Left kidney (tissue), 2 donors: ENCODE measurements around the gene NFASC. TPM values are rescaled to one million over a fixed set of nuclear protein-coding genes. Genes with fewer than 3 reads are reported as not detected.

Experiments
- DNase-seq: peaks from one replicate; pipeline ENCODE4 v3.0.0-alpha.2; 2013
- polyA plus RNA-seq: library from polyadenylated mRNA; unstranded; fragments of 120-200 nt; gene quantifications from one replicate; pipeline ENCODE4 v1.2.1, GENCODE V29; 2013; ENCODE audit not compliant: insufficient read length

NFASC gene
- polyA plus RNA-seq, 1 donor, result 34.4 TPM

GRCh38 chr1:204854286-204854685 lies 16.4 kb upstream of the NFASC start:
- no peak for DNase-seq

- DNase-seq, result no peak
These were observed 12.3 kb upstream of the NFASC start for GRCh38 chr1:204858363-204858821.

GRCh38 chr1:204859861-204860267 lies 10.8 kb upstream of the NFASC start:
- DNase-seq, result no peak

DNA sequence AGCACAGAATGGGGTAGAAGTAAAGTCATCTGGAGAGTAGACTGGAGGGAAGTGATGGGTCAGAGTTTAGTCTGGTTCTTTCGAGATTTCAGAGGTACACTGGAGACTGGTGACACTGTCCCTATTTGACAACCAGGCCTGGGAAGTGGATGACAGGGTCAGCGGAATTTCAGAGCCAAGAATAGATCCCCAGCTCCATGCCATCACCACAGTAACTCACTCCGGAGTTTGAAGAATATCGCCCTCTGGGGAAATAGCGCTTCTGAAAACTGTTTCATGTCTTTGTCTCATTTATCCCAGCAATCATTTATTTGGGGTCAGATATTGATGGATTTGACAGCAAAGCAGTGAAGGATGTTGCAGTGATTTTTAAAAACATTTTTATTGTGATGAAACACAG lies 7.6 kb upstream of the NFASC start:
- no peak for DNase-seq

- no peak for DNase-seq
These were observed 6.9 kb upstream of the NFASC start for GRCh38 chr1:204863730-204864129.

GRCh38 chr1:204866051-204866596 lies 4.5 kb upstream of the NFASC start:
- DNase-seq, result no peak

DNA sequence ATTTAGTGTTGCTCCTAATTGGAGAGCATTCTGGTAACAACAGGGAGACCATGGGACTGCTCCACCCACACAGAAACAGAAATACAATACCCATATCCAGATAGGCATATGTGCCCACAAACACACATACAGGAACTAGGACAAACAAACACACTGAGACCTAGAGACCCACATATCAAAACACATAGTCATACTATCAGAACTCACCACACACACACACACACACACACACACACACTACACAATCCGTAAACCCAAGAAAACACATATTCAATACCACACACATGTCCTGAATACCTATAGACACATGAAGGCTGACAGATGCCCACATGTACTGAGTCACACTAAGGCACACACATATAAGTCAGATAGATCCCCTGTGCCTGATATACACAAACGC lies 3.5 kb upstream of the NFASC start:
- no peak for DNase-seq

- no peak for DNase-seq
These were observed 2.9 kb upstream of the NFASC start for GRCh38 chr1:204867666-204868339.

- no peak for DNase-seq
These were observed 2.3 kb upstream of the NFASC start for GRCh38 chr1:204868340-204868700.

- DNase-seq, result no peak
These were observed 1.6 kb upstream of the NFASC start for GRCh38 chr1:204869097-204869496.

GRCh38 chr1:204871405-204872037 lies 859 bp downstream of the NFASC start:
- no peak for DNase-seq

DNA sequence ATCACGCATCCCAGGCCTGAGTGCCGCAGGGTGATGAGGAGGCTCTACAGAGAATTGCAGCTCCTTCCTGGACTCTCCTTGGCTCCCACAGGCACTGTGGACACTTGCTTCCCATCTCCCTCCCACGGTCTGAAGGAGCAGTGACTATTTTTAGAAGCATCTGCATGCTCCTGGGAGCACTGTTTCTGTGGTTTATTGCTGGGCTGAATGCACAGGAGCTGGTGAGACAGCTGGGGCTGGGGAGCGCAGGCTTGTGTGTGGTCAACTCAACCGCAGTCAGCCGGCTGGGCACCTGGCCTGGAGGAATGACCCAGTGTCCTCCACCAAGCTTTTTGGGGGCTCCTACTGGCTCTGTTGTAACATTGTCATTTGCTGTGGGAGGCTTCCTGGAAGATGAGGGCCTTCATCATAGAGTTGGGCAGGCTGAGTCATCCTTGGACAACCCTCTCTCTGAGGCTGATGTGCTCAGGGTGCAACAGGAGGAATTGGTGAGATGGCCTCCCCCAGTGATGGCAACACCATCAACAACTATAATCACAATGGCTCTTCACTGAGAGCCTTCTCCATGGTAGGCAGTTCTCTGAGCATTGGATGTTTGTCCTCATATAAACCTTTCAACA lies 1.7 kb downstream of the NFASC start:
- no peak for DNase-seq

DNA sequence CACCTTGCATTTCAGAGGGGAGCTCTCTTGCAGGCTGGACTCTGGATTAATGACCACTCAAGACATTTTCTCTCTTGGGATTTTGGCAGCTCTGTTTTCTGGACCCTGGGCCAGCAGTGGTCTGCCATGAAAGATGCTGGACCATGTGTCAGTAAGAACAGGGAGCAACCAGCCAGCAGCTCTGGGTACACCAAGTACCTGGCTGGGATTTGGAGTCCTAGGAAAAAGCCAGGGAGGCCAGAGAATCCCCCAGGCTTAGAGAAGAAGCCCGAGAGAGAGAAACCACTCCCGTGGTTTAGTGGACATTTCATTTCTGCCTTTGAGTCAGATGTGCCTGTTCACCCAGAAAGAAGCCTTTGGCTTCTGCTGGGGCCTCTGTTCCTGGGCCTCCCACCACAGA lies 2.5 kb downstream of the NFASC start:
- DNase-seq, result no peak

GRCh38 chr1:204873714-204874113 lies 3.1 kb downstream of the NFASC start:
- no peak for DNase-seq

GRCh38 chr1:204874274-204874673 lies 3.6 kb downstream of the NFASC start:
- no peak for DNase-seq

DNA sequence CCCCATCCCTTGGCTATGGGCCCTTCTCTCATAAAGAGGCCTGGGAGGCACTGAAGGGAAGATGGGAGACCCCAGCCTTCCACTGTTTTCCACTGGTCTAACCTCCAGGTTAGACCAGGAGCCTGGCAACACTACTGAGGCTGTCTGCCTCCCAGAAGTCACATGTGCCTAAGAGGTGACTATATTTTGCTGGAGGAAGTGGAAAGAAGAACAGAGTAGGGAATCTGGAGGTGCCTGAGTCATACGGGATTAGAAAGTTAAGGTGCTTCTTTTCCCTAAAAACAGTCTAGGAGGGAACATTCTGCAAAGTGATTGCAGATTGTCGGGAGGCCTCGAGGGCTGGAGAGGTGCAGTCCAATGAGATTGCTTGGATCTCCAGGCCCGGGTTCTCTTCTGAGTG lies 4.6 kb downstream of the NFASC start:
- no peak for DNase-seq

GRCh38 chr1:204878621-204879234 lies 8.1 kb downstream of the NFASC start:
- DNase-seq, result no peak

- DNase-seq, result peak; percentile 43
These were observed 8.7 kb downstream of the NFASC start for GRCh38 chr1:204879351-204879750.

GRCh38 chr1:204880906-204881305 lies 10.2 kb downstream of the NFASC start:
- no peak for DNase-seq

- no peak for DNase-seq
These were observed 11.8 kb downstream of the NFASC start for GRCh38 chr1:204882479-204882878.

DNA sequence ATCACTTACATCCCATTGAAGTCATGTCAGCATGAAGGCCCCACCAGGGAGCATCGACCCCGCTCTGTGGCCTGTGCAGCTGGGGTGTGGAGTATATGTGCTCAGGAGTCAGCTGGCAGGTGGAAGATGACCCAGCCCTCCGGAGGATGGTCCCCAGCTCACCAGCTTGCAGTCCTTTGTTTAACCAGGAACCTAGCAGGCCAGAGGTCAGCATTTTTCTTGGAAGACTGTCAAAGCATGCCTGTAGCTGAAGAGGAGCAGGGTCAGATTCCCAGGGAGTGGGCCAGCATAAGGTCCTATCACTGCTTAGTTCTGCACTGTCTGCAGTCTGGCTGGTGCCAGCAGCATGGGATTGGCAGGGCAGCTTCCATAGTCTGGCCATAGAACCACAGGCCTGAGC lies 12.7 kb downstream of the NFASC start:
- no peak for DNase-seq

DNA sequence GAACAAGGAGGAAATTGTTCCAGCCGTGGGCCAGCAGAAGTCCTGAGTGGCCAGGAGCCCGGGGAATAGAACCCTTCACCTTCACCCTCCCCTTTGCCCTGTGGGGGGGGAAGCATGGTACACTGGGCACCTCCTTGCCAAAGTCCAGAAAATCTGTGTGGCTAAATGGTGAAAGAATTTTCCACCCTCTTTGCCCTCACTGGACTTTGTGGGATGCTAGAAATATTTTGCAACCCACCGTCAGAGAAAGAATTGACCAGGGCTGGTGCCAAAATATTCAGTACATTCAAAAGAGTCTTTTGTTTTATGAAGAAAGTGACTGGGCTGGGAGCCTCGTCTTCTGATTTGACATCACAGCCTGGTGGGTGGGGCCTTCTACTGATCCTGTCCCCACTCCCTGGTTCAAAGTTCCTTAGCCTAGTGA lies 14.6 kb downstream of the NFASC start:
- no peak for DNase-seq

DNA sequence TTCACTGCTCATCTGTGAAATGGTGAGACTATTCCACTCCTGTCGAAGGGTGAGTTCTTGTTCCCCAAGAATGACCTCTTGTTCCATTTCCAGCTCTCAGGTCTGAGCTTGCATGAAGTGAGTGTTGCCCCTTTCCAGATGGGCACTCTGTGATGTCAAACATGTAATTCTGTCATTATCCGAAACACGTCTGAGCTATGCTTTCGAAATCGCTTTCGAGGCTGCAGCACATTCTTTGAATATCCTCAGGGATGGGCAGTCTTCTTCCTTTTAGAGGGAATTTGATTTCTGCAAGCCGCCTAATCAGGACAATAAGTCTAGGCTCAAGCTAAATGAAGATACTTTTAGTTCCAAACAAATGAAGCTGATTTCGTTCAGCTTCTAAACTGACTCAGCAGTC lies 15.1 kb downstream of the NFASC start:
- DNase-seq, result no peak
